ENCODE measurements around the gene PDIA5.

PDIA5 gene

GRCh38 chr3:123019591-123019990, 47.2 kb upstream of the PDIA5 start:
- H3K4me1 ChIP-seq (ENCODE audit: low read length): no peaks in the 10 kb centered on the region
- no peaks in the 10 kb centered on the region for H3K36me3 ChIP-seq (replicated peaks; ENCODE audit: insufficient read depth, low read length)
- no peaks in the 10 kb centered on the region for H3K9me3 ChIP-seq (replicated peaks; ENCODE audit: insufficient read depth, low read length)
- no peak overlapping the region for H3K27ac ChIP-seq (ENCODE audit: low read length)
- H3F3A ChIP-seq (ENCODE audit: insufficient read depth, low read length): no peaks in the 10 kb centered on the region
- H3K79me2 ChIP-seq (ENCODE audit: low read length): no peaks in the 10 kb centered on the region
- H3K4me3 ChIP-seq (ENCODE audit: low read length): no peak overlapping the region
- DNase-seq: no peak
- no peaks in the 10 kb centered on the region for H4K20me1 ChIP-seq (ENCODE audit: insufficient read depth, low read length)
- no peak overlapping the region for H3K9ac ChIP-seq (ENCODE audit: low read length)
- H3K9me2 ChIP-seq (replicated peaks; ENCODE audit: insufficient read depth, low read length): no peaks in the 10 kb centered on the region
- TF ChIP-seq EZH2 (optimal IDR thresholded peaks at IDR 0.05; ENCODE audit: low read depth, low read length) (no peak), EZH2phosphoT487 (IDR thresholded peaks at IDR 0.05; ENCODE audit: low read length) (no peak), CTCF (IDR thresholded peaks at IDR 0.05; ENCODE audit: low read length) (no peak)
- H2AFZ ChIP-seq (ENCODE audit: low read length): no peak overlapping the region
- H3K27me3 ChIP-seq (replicated peaks; ENCODE audit: insufficient read depth, low read length): no peaks in the 10 kb centered on the region
- no peak overlapping the region for H3K4me2 ChIP-seq (ENCODE audit: low read depth, low read length)

GRCh38 chr3:123020709-123021108, 46.1 kb upstream of the PDIA5 start:
- H3K4me3 ChIP-seq (ENCODE audit: low read length): no peak overlapping the region

GRCh38 chr3:123021388-123021787, 45.4 kb upstream of the PDIA5 start:
- no peaks in the 10 kb centered on the region for H3K79me2 ChIP-seq (ENCODE audit: low read length)
- no peaks in the 10 kb centered on the region for H4K20me1 ChIP-seq (ENCODE audit: insufficient read depth, low read length)
- no peak overlapping the region for H3K4me3 ChIP-seq (ENCODE audit: low read length)
- H3F3A ChIP-seq (ENCODE audit: insufficient read depth, low read length): no peaks in the 10 kb centered on the region
- no peaks in the 10 kb centered on the region for H3K9me3 ChIP-seq (replicated peaks; ENCODE audit: insufficient read depth, low read length)
- H3K27ac ChIP-seq (ENCODE audit: low read length): no peak overlapping the region
- no peak overlapping the region for H3K4me2 ChIP-seq (ENCODE audit: low read depth, low read length)
- no peak for TF ChIP-seq CTCF (IDR thresholded peaks at IDR 0.05; ENCODE audit: low read length)
- H3K27me3 ChIP-seq (replicated peaks; ENCODE audit: insufficient read depth, low read length): peaks cover under 1% of the 10 kb centered on the region; the same call in 1 of the 2 replicates
- H3K4me1 ChIP-seq (ENCODE audit: low read length): no peaks in the 10 kb centered on the region
- no peak overlapping the region for H3K9ac ChIP-seq (ENCODE audit: low read length)
- H3K36me3 ChIP-seq (replicated peaks; ENCODE audit: insufficient read depth, low read length): no peaks in the 10 kb centered on the region
- no peak overlapping the region for H2AFZ ChIP-seq (ENCODE audit: low read length)
- DNase-seq: no peak
- no peaks in the 10 kb centered on the region for H3K9me2 ChIP-seq (replicated peaks; ENCODE audit: insufficient read depth, low read length)

More at GRCh38 chr3:123020709-123021108, 46.1 kb upstream of the PDIA5 start:
- Histone ChIP-seq H3K9ac (ENCODE audit: low read length) (no peak overlapping the region), H2AFZ (ENCODE audit: low read length) (no peak overlapping the region), H3K9me3 (replicated peaks; ENCODE audit: insufficient read depth, low read length) (no peaks in the 10 kb centered on the region), H3K4me1 (ENCODE audit: low read length) (no peaks in the 10 kb centered on the region), H4K20me1 (ENCODE audit: insufficient read depth, low read length) (no peaks in the 10 kb centered on the region), H3K27me3 (replicated peaks; ENCODE audit: insufficient read depth, low read length) (no peaks in the 10 kb centered on the region; the same call in 1 of the 2 replicates), H3K4me2 (ENCODE audit: low read depth, low read length) (no peak overlapping the region), H3F3A (ENCODE audit: insufficient read depth, low read length) (no peaks in the 10 kb centered on the region), H3K27ac (ENCODE audit: low read length) (no peak overlapping the region), H3K36me3 (replicated peaks; ENCODE audit: insufficient read depth, low read length) (no peaks in the 10 kb centered on the region), H3K79me2 (ENCODE audit: low read length) (no peaks in the 10 kb centered on the region), H3K9me2 (replicated peaks; ENCODE audit: insufficient read depth, low read length) (no peaks in the 10 kb centered on the region)
- TF ChIP-seq EZH2 (optimal IDR thresholded peaks at IDR 0.05; ENCODE audit: low read depth, low read length): no peak
- DNase-seq: no peak

DNA sequence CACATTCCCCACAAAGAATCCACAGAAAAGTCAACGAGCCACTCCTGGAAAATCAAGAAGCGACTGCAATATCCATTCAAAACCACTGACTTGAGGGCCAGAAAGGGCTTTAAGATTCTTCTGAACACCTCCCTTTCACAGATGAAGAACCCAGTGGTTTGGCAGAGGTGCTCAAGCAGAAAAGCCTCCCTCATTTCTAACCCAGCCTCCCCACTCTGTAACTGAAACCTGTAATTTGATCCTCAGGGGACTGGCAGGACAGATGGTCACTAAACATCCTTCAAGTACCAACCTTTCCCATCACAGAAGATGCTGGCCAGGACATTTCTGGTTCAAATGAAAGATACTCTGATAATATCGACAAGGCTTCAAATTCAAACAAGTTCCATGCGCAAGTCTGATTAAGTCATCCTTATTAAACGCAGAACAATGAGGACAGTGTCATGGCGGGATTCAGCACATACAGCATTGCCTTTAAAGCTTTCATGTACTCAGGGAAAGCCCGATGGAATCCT, 44.8 kb upstream of the PDIA5 start:
- Histone ChIP-seq H3K27me3 (replicated peaks; ENCODE audit: insufficient read depth, low read length) (peaks cover 7% of the 10 kb centered on the region), H2AFZ (ENCODE audit: low read length) (no peak overlapping the region), H3K4me2 (ENCODE audit: low read depth, low read length) (no peak overlapping the region), H3K9ac (ENCODE audit: low read length) (no peak overlapping the region), H3K4me3 (ENCODE audit: low read length) (no peak overlapping the region), H3K9me2 (replicated peaks; ENCODE audit: insufficient read depth, low read length) (no peaks in the 10 kb centered on the region), H4K20me1 (ENCODE audit: insufficient read depth, low read length) (no peaks in the 10 kb centered on the region), H3K27ac (ENCODE audit: low read length) (no peak overlapping the region), H3F3A (ENCODE audit: insufficient read depth, low read length) (no peaks in the 10 kb centered on the region), H3K9me3 (replicated peaks; ENCODE audit: insufficient read depth, low read length) (no peaks in the 10 kb centered on the region), H3K79me2 (ENCODE audit: low read length) (no peaks in the 10 kb centered on the region), H3K4me1 (ENCODE audit: low read length) (no peaks in the 10 kb centered on the region), H3K36me3 (replicated peaks; ENCODE audit: insufficient read depth, low read length) (no peaks in the 10 kb centered on the region)
- no peak for DNase-seq
- TF ChIP-seq CTCF (IDR thresholded peaks at IDR 0.05; ENCODE audit: low read length) (no peak), EZH2 (optimal IDR thresholded peaks at IDR 0.05; ENCODE audit: low read depth, low read length) (no peak), EZH2phosphoT487 (IDR thresholded peaks at IDR 0.05; ENCODE audit: low read length) (no peak)

Data from MM.1S (cell line).